Measurements from ENCODE around the gene CRAMP1. TPM values are rescaled to one million over a fixed set of nuclear protein-coding genes. Genes with fewer than 3 reads are reported as not detected.
"Not testable (repeated sequence)": the region's sequence is repeated elsewhere in the genome, so short reads cannot be mapped to it uniquely, and the experiment has no call there.

Gene CRAMP1
- 11.2 TPM for polyA plus RNA-seq (2013, experiment 1 of 2; ENCODE audit: insufficient read length)
- polyA plus RNA-seq (2013, experiment 2 of 2; ENCODE audit: insufficient read length): 10.6 TPM

GRCh38 chr16:1612320-1613111 lies at the start of gene CRAMP1:
Gene CRAMP1 (plus strand): TSS chr16:1612360. CDS start chr16:1614640, 2,280 bp downstream.
- no peak for DNase-seq

GRCh38 chr16:1563786-1564185 lies 48.4 kb upstream of the CRAMP1 start:
- DNase-seq: no peak

GRCh38 chr16:1564325-1564724 lies 47.8 kb upstream of the CRAMP1 start:
- DNase-seq: no peak

- DNase-seq: no peak
These were observed 46.9 kb upstream of the CRAMP1 start for GRCh38 chr16:1565083-1565805.

- no peak for DNase-seq
These were observed 44.2 kb upstream of the CRAMP1 start for GRCh38 chr16:1567988-1568387.

- DNase-seq: no peak
These were observed 41.0 kb upstream of the CRAMP1 start for GRCh38 chr16:1571012-1571671.

GRCh38 chr16:1572673-1573072 lies 39.5 kb upstream of the CRAMP1 start:
- no peak for DNase-seq

GRCh38 chr16:1573301-1573700 lies 38.9 kb upstream of the CRAMP1 start:
- no peak for DNase-seq

GRCh38 chr16:1575578-1575977 lies 36.6 kb upstream of the CRAMP1 start:
- DNase-seq: no peak

GRCh38 chr16:1579214-1579613 lies 32.9 kb upstream of the CRAMP1 start:
- no peak for DNase-seq

- no peak for DNase-seq
These were observed 31.9 kb upstream of the CRAMP1 start for GRCh38 chr16:1580256-1580655.

- no peak for DNase-seq
These were observed 31.2 kb upstream of the CRAMP1 start for GRCh38 chr16:1580956-1581355.

- DNase-seq: no peak
These were observed 30.4 kb upstream of the CRAMP1 start for GRCh38 chr16:1581804-1582203.

GRCh38 chr16:1583180-1583579 lies 29.0 kb upstream of the CRAMP1 start:
- no peak for DNase-seq

GRCh38 chr16:1584926-1585484 lies 27.2 kb upstream of the CRAMP1 start:
- no peak for DNase-seq

- no peak for DNase-seq
These were observed 21.8 kb upstream of the CRAMP1 start for GRCh38 chr16:1590366-1590765.

GRCh38 chr16:1590930-1591705 lies 21.0 kb upstream of the CRAMP1 start:
- no peak for DNase-seq

- no peak for DNase-seq
These were observed 19.7 kb upstream of the CRAMP1 start for GRCh38 chr16:1592446-1592845.

- not testable (repeated sequence) for DNase-seq
These were observed 16.6 kb upstream of the CRAMP1 start for GRCh38 chr16:1595511-1595910.

- no peak for DNase-seq
These were observed 15.6 kb upstream of the CRAMP1 start for GRCh38 chr16:1596516-1596915.

GRCh38 chr16:1597154-1597553 lies 15.0 kb upstream of the CRAMP1 start:
- DNase-seq: no peak

GRCh38 chr16:1601031-1601430 lies 11.1 kb upstream of the CRAMP1 start:
- DNase-seq: no peak

Measured in fibroblast of skin of abdomen (primary cell).